ENCODE measurements around the gene COG6.

Gene COG6

DNA sequence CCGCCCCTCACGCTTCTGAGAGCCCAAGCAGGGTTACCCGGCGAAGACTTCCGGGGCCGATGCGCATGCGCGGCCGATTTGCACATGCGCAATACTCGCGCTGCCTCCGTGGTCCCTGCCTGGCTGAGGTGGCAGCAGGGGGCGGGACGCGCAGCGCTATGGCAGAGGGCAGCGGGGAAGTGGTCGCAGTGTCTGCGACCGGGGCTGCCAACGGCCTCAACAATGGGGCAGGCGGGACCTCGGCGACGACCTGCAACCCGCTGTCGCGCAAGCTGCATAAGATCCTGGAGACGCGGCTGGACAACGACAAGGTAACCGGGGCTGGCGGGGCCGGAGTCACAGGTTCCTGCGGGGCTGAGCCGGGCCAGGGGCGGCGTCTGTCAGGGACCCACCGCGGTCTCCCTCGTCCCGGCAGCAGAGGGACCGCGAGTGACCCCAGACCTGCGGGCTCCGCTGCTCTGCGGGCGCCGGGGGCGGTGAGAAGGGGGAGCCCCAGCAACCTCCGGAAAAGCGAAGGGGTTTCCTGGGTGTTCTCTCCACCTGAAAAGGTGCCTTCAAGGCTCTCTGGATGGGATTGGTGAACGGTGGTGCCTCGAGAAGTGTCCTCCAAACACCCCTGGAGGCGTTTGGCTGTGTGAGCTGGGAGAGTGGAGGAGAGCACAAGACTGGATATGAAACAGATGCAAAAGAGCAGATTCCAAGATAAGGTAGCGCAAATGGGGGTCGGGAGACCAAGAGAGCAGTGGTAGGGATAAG is at the start of gene COG6:
Gene COG6 (plus strand): TSS at position 94 of the 756 bp plus-strand sequence. CDS start 65 bp downstream, at position 159.
- no peak for FAIRE-seq

DNA sequence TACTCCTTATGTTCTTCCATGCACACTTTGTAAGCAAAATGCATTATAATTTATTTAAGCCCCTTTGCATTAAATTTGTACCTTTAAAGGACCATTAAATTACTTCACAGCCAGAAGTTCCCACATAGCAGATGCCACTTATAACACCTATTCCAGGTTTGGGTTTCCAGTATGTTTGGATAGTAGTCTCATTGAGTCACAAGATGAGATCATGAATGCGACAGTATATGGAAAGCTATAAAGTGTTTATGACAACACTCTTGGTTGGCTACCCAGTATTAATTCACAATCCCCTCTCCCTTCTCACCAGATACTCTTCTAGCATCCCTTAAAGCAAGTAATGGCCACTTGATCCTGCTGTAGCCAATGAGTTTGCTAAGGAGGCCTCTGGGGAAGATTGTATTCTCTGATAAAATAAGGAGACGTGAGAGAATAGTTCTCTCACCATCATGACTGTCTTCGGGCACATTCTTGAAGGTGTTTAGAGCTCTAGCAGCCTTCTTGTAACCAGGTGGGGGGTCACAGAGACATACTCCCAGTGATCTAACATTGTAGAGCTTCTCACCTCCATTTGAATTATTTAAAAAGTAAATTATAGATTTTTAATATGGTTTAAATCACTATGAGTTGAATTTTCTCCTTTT is 49.7 kb upstream of the COG6 start:
- no peak for FAIRE-seq

DNA sequence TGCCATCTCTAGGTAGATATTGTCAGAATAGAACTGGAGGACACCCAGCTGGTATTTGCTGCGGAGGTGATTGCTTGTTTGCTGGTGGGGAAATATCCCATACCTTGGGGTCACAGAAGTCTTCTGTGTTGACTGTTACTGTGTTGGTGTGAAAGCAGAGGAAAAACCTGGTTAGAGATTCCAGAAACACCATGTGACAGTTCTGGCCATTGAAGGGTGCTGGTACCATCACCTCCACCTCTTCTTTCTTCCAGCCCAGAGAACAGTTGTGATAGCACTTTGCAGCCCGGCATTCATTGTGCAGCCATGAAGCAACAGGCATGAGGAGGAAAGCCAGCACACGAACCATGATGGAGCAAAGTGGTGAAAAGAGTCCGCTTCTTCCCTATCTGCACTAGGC is 47.6 kb upstream of the COG6 start:
- FAIRE-seq: no peak

DNA sequence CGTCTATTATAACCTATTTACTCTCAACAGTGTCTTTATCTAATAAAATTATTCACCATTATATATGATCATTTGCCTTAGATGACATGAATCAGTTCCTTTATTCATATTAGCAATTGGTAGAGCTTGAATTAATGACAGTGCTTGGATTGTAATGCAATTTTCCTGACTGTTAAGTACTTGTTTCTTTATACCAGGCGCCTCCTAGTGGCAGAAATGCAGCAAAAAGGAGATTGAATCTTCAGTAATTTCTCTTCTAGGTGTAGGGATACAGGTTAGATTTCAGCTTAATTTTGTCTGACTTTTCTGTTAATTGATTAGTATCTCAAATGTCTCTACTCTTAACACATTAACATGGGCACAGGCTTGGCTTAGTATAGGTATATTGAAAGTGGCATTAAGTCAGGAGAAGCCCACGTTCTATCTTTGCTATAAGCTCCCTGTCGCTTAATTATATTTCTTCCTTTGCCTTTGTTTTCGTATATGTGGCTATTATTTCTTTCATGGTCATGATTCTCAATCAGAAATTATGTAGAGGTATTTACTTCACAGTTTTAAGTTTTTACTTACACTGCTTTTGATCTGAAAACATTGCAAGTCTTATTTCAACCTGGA is 43.3 kb upstream of the COG6 start:
- peak; percentile 67 for FAIRE-seq

DNA sequence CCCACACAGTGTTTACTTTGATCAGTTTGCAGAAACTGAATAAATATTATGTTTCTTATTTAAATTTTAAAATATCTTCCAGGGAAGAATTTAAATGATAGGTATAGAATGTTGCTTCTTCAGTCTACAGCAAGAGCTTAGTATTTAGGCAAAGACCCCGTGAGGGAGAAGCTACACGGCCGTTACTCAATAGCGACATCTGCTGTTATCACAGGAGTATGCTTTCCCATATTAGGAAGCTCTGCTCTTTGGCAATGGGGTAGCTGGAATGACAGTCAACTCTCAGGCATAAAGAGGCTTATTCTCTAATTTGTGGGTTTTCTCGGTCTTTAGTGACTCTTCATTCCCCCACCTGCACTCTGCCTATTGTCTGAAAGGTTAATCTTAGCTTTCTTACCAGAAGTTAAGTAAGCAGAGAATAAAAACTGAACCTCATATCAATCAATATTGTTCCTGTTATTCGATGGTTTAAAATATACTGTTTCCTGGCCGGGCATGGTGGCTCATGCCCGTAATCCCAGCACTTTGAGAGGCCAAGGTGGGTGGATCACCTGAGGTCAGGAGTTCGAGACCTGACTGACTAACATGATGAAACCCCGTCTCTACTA is 39.3 kb upstream of the COG6 start:
- peak; percentile 42 for FAIRE-seq

DNA sequence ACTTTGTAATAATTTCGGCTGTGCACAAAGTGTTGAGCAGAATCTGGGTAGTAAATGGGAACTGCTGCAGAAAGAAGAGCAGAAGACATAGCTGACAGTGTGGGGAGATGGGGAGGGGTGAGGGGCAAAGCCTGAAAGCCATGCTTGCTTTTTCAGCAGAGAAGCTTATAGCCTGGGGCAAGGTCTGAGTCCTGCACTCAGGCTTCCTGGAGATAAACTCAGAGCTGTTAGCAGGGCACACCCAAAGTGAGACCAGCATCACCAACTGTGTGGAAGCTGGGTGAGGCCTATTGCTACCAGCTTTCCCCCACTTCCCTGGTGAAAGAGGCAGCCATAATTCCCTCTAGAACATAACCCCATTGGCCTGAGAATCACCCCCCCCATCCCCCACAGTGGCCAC is 36.9 kb upstream of the COG6 start:
- no peak for FAIRE-seq

DNA sequence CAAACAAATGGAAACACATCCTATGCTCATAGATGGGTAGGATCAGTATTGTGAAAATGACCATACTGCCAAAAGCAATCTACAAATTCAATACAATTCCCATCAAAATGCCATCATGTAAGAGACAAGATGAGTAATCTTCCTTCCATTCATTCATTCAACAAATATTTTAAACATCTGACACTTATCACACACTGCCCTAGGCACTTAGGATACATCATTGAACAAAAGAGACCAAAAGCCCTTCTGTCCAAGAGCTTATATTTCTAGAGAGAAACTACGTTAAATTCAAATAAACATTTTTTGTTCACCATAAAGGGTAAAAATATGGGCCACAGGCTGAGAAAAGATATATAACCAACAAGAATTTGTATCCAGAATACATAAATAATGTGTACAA is 32.0 kb upstream of the COG6 start:
- FAIRE-seq: no peak

DNA sequence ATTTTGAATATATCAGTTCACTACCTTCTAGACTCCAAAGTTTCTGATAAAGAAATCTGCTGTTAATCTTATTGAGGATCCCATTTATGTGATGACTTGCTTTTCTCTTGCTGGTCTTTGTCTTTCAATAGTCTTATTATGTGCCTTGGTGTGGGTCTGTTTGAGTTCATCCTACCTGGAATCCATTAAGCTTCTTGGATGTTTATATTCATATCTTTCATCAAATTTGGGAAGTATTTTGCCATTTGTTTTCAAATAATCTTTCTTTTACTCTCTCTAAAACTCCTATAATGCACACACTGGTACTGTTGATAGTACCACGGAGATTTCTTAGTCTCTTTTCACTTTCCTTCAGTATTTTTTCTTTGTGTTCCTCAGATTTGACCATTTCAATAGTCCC is 24.2 kb upstream of the COG6 start:
- FAIRE-seq: no peak

DNA sequence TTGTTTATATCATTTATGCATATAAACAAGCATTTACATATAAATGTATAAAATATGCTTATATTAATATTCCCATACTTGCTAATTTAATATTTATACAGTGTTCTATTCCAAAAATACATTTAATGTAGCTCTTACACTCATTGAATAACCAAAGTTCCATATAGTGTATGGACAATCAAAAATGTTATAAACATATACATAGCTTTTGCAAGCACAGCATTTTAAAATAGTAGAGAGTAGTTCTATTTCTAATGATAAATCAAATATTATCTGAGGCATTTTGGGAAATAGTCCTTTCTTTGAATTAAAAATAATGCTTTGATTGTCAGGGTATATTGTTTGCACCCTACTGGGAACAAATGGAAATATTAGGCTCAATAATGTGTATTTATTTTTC is 22.5 kb upstream of the COG6 start:
- FAIRE-seq: no peak

DNA sequence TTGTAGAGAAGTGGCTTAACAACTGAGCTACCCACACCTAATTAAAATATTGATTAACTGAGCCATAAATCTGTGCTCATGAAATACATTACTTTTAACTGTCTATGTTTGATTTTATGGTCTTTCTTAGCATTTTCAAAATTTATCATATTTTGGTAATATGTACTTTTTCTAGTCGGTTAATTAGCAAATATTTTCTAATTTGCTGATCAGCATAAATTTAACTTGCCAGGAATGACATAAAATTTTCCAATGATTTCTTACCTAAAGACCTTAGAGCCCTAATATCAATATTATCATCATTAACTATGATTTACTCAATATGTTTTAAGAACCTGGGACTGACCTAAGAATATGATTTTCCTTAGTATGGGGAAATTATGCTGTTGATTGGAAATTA is 19.9 kb upstream of the COG6 start:
- FAIRE-seq: no peak

DNA sequence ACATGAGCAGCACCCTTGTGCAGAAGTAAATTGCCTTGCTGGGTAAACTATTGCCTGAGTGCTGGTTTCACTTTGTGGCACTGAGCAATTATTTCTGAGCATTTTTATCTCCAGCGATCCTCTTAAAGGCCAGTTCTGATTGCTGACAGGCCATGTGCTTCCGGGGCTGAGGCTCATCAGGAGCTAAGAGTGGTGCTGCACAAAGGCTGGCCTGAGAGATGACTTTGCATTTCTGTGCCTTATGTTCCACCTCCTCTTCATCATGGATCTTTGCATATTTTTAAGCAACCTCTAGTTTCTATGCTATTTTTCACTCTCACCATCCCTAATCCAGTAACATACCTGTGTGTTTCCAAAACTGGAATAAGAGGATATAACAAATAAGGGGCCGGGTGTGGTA is 17.6 kb upstream of the COG6 start:
- no peak for FAIRE-seq

DNA sequence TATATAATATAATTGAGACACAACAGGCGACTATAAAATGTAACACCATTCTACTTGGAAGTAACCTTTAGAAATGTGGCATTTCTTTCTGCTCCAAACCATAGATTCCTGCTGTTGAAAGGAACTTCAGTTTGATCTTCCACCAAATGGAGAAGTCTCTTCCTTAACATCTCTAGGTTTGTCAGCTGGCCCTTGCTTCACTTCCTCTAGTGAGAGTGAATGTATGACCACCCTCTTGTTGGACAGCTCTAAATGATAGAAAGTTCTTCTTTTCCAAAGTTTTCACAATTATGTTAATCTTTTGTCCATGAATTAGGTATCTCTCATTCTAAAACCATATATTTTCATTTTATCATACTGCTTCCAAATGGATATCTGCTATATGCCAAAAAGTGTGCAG is 13.8 kb upstream of the COG6 start:
- FAIRE-seq: no peak

DNA sequence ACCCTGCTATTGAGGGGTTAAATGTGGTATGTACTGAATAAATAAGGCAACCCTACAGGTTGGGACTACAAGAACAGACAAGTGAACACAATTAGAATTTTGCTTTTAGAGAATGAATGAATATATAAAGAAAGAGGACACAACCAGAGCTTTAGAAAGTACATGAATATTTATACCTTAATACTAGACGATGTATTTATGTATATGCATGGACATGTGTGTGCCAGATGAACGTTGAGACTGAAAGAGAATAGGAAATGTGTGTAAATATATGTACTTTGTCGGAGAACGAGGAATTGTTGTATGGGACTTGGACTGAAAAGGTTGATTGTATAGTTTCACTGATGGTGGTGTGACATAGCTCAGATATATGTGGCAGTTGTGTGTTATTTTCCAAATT is 9.3 kb upstream of the COG6 start:
- FAIRE-seq: no peak

DNA sequence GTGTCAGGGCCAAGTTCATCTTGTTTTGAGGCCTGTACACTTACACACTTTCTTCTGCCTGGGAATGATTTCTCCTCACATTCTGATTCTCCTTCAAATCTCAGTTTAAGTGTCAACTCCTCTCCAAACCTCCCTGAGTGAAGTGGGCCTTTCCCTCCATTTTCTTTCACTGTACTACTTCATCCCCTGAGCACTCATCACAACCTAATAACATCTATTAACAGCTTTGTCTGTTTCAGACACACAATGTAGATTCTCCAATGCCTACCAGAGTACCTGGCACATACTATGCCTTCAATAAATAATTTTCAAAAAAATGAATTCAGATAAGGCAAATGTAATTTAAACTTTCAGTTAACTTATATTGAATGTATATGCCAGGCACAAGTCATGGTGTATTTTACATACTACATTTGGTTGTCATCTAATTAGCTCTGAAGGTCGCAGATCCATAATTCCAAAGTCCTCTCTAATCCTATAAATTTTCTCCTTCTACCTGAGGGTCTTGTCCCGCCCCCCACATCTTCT is 357 bp upstream of the COG6 start:
- FAIRE-seq: no peak

DNA sequence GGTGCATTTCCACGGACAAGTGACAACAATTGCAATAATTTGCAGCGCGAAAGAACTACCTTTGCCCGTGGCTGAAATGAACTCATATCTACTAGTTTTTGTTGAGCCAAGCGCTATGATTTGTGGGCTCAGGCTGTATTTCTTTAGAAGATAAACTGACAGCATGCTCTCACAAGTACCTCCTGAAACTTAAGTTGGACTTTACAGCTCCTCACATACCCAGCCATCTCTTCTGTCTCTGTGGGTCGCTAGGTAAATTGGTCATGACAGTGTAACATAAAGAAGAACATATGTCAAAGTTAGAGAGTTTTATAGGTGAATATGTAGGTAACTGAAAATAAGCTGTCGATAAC is 839 bp downstream of the COG6 start:
- FAIRE-seq: no peak

DNA sequence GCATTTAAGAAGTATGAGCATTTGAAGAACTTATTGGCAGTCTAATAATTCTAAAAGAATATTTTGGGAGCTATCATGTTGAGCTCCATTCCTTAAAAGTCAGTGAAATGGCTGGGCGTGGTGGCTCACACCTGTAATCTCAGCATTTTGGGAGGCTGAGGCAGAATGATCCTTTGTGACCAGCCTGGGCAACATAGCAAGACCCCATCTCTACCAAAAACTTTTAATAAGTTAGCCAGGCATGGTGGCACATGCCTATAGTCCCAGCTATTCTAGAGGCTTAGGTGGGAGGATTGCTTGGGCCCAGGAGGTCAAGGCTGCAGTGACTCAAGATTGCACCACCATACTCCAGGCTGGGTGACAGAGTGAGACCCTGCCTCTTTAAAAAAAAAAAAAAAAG is 8.0 kb downstream of the COG6 start:
- no peak for FAIRE-seq

DNA sequence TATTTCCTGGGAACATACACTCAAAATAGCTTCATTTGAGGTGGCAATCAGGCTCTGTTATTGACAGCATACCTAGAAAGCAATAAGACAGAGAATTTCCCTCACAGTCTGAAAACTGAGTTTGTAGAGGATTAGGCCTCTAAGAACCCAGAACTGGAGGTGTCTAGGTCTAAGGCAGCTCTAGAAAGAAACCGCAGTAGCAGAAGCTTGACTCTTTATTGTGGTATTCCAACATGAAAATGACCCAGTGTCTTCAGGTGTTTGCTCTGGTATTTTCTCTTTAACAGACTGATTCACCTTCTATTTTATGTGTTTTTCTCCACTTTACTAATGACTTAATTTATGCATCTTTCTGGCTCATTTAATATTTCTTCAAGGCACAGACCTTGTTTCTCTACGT is 8.5 kb downstream of the COG6 start:
- no peak for FAIRE-seq

DNA sequence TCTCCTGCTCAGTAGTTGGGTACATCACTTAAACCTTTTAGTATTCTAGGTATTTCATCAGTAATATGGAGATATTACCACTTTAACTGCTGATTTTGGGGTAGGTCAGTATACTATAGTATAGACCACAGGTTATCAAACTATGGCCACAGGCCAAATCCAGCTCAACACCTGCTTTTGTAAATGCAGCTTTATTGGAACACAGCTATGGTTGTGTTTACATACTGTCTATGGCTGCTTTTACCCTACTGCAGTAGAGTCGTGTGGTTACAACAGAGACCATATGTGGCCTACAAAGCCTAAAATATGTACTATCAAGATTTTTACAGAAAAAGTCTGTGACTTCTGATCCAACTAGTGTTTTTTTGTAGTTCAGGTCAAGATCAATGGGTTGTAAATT is 10.3 kb downstream of the COG6 start:
- FAIRE-seq: no peak

DNA sequence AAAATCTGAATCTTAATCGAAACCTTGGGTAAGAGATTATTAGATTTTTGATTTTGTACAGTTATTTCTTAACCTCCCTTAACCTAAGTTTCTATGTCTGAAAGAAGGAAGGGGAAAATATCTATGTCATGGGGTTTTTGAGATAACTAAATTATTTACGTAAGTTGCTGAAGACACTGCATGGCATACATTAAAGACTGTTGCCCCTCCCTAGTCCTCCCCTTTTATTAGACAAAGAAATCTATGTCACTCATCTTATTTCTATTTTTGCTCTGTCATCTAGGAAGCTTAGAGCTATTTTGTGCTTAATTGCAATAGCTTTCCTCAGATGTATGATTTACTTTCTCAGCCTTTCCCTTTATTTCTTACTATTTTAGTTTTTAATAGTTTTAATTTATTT is 15.0 kb downstream of the COG6 start:
- no peak for FAIRE-seq

DNA sequence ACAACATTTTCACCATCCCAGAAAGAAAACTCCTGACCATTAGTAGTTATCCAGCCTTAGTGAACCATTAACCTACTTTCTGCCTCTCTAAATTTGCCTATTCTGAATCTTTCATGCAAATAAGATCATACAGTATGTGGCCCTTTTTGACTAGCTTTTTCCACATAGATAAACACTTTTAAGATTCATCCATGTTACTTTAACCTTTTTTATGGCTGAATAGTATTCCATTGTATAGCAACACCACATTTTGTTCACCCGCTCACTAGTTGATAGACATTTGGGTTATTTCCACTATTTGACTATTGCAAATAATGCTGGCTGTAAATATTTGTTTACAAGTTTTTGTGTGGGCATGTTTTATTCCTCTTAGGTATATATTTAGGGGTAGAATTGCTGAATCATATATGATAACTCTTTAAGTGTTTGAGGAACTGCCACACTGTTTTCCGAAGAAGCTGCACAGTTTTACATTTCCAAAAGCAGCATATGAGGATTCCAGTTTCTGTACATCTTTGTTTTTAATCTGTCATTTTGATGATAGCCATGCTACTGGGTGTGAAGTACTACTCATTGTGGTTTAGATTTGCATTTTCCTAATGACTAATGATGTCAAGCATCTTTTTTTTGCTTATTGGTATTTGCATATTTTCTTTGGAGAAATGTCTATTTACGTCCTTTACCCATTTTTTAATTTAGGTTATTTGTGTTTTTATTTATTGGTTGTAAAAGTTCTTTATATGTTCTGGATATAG is 17.1 kb downstream of the COG6 start:
- no peak for FAIRE-seq

DNA sequence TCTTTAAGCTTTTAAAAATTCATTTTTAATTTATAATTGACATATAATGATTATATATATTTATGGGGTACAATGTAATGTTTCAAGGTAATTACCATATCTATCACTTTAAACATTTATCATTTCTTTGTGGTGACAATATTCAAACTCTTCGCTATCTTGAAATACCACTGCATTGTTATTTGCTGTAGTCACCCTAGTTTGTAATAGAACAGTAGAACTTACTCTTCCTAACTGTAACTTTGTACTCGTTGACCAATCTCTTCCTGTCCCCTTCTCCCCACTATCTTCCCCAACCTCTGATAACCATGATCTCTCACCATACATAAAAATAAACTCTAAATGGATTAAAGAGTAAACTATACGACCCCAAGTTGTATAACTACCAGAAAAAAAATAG is 20.4 kb downstream of the COG6 start:
- peak; percentile 63 for FAIRE-seq

DNA sequence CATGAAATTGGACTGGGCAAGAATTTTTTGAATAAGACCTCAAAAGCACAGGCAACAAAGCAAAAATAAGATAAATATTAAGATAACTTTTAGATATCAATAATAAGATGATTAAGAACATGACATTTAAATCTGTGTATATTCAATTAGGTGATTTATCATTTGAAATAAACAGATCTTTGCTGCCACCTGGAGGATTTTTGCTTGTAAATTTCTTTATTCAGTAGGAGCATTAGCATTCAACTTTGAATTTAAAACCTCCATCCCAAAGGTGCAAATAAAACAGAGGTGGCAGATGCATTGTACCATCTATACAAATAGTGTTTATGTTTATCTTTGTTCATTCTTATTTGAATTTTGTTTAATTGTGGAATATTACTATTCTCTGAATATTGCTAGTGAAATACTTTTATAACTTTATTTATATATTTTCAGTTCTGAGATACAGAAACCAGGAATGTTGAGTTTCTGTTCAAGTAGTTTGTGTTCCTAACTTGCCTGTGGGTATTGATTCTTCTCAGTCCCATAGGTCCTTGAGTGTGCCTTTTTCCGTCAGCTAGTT is 20.9 kb downstream of the COG6 start:
- peak; percentile 76 for FAIRE-seq

DNA sequence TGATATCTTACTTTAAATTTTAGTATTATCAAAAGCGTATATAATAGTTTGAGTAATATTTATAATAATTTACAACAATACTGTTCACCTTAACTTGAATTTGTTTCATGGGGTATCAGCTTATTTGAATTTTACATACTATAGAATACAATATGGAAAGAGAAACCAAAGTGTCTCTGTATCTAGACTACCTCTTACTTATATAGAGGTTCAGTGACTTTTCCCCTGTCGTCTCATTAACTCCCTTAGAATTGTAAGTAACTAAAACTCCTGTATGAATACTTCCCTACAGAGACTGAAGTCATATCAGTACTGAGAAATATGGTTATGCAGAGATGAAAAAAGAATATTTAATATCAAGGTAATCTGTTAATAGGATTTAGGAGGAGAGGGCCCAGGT is 26.8 kb downstream of the COG6 start:
- no peak for FAIRE-seq
